Loucy (cell line): ENCODE results near the gene TRIM3.

Source experiments
- CTCF ChIP-seq: fragments of 200-600 bp; sonication (generic); conservative IDR thresholded peaks from 2 replicates; pipeline ENCODE4 v1.5.1; 2014; ENCODE audit warnings: mild to moderate bottlenecking, antibody characterized with exemption, low read length
- EZH2phosphoT487 ChIP-seq: fragments of 200-600 bp; IDR thresholded peaks from 2 replicates; pipeline ENCODE4 v1.6.1; 2018; ENCODE audit warnings: antibody characterized with exemption, mild to moderate bottlenecking, moderate library complexity, borderline replicate concordance

- TF ChIP-seq CTCF (no peak), EZH2phosphoT487 (no peak)
These were observed 54.6 kb downstream of the TRIM3 start, which contains the start of gene APBB1 for GRCh38 chr11:6419009-6419631.
